GM21423 (cell line): ENCODE measurements around the gene CTNNA1.
"Not testable (repeated sequence)": the region's sequence is repeated elsewhere in the genome, so short reads cannot be mapped to it uniquely, and the experiment has no call there.

ENCODE experiments used
- ATAC-seq: cut with Tn5 transposase; IDR thresholded peaks from one replicate; pipeline ENCODE4 v1.9.1; 2021; ENCODE audit warnings: mild to moderate bottlenecking, moderate library complexity; ENCODE audit not compliant: unreplicated experiment

CTNNA1 gene

DNA sequence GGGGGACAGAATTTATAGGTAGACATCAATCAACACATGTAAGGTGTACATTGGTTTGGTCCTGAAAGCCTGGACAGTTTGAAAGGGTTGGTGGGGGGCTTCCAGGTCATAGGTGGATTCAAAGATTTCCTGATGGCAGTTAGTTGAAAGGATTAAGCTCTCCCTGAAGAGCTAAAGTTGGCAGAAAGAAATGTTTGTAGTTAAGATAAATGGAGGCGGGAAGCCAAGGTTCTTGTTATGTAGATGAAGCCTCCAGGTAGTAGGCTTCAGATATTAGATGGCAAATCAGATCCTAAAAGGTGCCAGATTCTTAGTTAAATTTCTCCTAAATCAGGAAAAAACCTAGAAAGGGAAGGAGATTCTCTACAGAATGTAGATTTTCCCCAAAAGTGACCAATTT, 130.9 kb downstream of the CTNNA1 start:
- no peak for ATAC-seq

DNA sequence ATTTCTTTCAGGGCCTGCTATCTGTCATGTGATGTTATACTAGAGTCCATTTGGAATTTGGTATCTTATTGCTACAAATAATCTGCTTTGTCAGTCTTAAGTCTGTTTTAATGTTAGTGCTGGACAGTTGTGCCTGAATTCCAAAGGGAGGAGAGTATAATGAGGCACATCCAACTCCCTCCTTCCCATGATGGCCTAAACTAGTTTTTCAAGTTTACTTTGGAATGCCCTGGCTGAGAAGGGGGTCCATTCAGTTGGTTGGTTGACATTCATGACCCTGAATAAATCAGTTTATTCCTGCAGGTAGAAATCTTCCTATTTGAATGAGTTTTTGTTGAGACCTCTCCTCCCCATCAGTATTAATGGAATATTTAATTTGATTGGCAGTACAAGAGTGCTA, 131.3 kb downstream of the CTNNA1 start:
- ATAC-seq, result no peak

DNA sequence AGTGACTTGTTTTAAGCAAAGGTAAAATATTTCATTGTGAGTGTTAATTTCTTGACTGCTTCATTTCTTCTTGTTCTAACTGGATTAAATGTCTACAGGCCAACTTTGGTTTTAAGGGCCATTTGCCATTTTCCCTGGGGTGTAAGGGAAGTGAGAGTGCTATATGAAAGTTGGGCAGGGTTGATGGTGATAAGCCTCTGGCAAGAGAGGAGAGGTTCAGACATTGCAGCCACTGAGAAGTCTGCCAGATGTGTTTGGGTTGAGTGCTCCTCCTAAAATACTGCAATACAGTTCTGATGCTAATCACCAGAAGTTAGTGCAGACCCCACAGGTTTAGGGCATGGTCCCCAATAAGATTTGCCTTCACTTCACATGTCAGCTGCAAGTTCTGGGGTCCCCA, 136.8 kb downstream of the CTNNA1 start:
- no peak for ATAC-seq

DNA sequence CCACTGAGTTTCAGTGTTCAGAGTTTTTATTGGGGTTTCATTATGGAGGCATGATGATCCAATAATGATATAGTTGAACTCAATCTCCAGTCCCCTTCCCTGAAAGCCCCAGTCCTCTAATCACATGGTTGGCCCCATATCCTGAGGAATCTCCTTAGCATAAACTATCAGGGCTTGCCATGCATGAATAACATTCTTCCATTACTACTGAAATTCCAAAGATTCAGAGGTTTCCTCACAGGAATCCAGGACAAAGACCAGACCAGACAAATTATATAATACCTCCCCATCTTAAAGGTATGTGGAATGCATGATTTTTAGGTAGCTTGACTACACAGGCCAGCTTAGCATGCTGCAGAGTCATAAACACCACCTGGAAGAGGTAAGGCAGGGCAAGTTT, 137.4 kb downstream of the CTNNA1 start:
- ATAC-seq, result no peak

DNA sequence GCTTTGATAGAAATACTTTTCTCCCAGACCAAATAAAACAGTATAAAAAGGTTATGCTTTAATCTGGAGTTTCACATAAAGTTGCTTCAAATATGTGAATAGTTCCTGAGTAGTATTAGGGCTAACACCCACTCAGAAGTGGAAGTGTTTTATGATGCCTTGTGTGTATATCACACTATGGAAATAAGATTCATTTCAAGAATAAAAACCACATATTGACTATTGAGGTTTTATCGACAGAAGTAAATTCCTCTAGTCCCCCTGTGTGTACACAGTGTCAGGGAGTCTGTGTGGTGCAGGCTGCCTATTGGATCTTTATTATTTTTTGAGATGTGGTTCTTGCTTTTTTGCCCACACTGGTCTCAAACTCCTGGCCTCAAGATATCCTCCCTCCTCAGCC, 142.7 kb downstream of the CTNNA1 start:
- no peak for ATAC-seq

DNA sequence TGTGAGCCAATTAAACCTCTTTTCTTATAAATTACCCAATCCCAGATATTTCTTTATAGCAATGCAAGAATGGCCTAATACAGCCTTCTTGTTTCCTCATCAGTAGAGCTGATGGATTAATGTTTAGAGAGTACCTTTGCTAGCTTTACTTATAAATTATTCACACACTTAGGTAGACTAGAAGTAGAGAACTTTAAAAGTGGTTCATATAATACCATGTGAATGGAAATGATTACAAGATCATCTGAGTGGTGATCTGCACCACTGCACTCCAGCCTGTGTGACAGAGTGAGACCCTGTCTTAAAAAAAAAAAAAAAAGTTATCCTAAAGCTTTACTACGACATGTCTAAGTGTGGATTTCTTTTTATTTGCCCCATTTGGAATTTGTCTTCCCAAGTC, 145.1 kb downstream of the CTNNA1 start:
- no peak for ATAC-seq

DNA sequence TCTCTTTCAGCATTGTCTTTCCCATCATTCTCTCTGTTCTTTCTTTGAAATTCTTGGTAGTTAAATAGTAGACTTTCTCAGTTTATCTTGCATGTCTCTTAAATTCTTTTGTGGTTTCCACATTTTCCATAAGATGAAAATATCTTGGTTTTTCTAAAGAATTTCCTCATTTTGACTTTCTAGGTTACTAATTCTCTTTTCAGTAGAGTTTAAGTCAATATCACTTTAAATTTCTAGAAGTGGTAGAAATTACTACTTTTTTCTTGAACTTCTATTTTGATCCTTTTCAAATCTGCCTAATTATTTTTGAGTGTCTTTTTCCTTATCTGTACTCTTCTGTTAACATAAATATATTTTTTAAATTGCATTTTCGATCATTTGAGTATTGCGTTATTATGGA, 145.5 kb downstream of the CTNNA1 start:
- ATAC-seq, result no peak

DNA sequence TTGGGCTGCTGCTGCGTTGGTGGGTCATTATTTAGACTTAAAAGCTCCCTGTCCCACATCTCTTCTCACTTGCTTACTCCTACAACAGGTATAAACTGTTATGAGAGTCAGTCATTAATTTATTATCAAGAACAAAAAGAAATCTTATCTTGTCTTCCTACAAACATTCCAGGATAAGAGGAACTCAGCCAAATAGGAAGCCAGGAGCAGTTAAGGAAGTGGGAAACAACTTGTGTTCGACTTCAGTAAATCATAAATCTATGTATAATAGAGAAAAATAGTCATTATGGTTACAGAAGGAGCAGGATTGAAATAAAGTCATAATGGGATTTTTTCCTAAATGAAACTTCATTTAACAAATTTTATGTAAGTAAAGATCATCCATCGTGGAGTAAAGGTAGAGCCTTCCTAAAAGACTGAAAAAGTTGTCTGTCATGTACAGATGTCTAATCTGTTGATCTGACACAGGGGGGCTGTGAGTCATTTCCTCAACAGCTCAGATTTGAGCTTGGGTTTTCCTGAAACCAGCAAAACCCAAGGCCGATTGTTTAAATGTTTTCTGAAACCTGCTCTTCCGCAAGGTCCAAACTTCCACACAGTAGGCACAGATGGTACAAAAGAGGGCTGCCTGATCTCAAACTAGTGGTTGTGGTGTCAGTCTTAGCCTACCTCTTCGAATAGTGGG, 147.2 kb downstream of the CTNNA1 start:
- ATAC-seq, result no peak

DNA sequence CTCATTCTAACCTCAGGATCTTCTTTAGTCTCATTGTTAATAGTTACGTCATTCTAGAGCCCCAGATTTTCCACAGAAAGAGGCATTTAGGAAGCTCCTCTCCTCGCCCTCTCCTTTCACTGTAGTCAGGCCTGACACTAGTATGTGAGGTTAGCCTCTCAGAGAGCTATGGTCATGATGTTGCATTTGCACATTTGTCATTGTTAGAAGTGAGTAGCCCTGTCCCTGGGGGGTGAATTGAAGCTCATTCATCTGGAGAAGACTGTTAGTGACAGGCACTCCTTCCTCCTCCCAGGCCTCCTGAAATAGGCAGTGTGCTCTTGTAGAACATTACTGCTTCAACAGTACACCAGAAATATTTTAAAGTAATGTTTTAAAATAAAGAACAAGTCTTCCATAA, 148.5 kb downstream of the CTNNA1 start:
- no peak for ATAC-seq

DNA sequence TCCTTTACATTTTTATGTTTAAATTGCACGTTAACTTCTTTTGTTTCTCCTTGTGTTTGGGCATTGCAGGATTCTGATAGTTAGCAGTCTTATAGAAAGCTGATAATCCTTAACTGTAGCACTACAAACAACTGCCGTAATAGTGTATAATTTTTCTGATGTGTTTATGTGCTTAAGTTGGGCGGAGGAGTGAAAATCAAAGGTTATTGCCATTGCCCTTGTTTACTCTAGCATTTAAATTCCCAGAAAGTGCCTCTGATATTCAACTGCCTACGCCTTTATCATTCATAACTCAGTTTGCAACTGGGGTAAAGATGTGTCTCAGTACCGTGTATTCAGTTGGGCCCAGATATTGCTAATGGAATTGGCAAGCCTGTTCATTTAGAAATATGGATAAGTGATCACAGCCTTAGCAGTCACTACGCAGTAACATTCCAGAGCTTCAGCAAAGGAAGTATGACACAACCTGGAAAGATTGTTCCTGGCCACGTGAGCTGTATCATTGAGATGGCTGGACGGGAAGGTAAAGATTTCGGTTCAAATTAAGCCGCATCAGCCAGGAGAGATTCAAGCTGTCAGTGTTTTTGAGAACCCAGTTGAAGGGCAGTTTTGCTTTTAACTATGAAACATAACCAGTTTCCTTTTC, 150.0 kb downstream of the CTNNA1 start:
- no peak for ATAC-seq

DNA sequence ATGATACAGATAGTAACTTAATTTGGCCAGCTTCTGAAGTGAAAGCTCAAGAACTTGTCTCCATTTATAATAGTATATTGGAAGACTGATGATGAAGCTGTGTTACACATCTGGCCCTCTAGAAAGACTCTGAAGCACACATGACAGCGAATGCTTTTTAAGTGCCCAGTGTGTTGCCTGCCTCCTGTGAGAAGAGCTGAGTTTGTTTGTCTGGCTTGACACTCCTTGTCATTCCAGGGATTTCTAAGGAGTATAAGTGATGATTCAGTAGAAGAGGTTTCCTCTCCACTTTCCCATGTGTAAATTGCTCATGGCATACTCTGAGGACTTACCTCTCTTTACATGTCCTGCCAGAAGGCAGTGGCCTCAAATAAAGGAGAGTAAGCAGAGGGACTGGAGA, 152.3 kb downstream of the CTNNA1 start:
- no peak for ATAC-seq

DNA sequence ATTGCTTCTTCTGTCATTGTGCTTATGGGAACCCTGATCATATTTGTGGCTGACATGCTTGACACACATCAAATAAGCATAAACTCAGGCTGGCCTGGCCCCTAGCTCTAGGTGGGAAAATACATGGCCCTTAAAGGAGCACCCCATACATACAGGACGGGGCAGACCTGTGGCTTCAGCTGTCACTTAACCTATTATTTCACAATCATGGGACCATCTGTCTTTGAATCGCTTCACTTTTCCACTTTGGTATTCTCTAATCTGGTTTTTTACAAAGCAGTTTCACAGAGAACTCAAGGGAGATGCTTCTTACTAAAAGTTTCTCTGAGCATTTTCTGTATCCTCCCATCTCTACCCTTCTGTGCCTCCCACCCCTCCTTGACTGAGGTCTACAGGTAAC, 156.5 kb downstream of the CTNNA1 start:
- ATAC-seq, result no peak

DNA sequence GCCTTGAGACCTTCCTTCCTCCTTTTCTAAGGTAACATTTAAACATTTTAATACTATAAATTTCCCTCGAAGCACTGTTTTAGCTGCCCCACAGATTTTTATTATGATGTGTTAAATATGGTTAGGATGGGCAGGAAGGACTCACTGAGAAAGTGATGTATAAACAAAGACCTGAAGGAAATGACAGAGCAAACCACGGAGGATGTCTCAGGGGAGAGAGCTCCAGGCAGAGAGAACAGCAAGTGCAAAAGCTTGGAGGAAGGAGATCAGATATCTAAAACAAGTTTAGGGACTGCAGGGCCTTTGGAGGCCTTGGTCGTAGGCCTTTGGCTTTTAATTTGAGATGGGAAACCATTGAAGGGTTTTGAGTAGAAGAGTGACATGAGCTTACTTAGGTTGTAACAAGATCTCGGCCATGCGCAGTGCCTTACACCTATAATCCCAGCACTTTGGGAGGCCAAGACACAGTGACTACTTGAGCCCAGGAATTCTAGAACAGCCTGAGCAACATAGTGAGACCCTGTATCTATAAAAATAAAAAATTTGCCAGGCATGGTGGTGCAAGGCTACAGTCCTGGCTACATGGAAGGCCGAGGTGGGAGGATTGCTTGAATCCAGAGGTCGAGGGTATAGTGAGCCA, 157.4 kb downstream of the CTNNA1 start:
- ATAC-seq, result no peak

DNA sequence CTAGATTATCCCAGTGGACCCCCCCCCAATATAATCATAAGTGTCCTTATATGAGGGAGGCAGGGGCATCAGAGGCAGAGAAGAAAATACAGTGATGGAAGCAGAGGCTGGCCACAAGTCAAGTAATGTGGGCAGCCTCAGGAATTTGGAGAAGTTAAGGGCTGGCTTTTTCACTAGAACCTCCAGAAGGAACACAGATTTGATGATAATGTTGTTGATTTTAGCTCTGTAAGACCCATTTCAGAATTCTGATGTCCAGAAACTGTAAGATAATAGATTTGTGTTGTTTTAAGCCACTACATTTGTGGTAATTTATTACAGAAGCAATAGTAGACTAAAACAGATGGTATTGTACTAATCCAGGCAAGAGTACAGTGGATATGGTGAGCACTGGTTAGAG, 158.2 kb downstream of the CTNNA1 start:
- no peak for ATAC-seq

DNA sequence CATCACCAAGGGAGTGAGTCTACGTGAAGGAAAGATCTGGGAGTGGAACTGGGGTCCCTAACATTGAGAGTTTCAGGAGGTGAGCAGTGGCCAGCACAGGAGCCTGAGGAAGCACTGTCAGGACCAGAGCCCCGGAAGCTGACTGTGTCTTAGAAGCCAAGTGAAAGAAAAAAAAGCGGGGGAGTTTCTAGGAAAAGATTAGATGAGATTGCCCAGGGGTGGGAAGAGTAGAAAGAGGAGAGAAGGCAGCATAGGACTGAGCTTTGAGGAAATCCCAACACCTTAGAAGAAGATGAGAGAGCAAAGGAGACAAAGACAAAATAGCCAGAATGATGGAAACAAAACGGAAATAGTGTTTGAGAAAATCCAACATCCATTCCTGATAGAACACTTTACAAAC, 158.9 kb downstream of the CTNNA1 start:
- ATAC-seq, result no peak

DNA sequence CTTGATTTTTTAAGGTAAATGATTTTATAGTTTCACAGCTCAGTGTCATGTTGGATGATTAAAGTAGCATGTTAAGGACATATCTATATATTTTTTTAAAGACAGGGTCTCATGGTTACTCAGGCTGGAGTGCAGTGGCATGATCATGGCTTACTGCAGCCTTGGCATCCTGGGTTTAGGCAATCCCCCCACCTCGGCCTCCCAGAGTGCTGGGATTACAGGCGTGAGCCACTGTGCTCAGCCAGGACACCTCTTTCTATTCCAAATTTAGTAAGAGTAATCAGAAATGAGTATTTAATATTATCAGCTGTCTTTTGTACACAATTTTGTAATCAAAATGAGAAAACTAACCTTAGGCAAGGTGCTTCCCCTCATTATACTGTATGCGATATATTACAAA, 160.5 kb downstream of the CTNNA1 start:
- no peak for ATAC-seq

DNA sequence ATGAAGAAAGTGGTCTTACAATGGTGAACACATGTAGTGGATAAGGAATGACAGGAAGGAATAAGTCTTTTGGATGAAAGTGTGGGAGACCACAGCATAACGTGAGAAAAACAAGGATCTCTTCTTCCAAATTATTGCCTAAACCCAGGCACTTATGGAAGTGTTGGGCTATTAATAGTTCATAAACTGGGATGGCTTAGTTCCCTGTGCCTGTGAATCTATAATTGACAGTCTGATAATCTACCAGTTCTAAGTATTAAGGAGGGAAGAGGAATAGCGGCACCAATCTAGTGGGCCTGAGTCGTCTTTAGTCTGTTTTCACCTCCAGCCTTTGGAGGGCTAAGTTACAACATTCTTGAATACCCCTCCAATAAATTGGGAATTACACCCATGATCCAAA, 161.1 kb downstream of the CTNNA1 start:
- no peak for ATAC-seq

DNA sequence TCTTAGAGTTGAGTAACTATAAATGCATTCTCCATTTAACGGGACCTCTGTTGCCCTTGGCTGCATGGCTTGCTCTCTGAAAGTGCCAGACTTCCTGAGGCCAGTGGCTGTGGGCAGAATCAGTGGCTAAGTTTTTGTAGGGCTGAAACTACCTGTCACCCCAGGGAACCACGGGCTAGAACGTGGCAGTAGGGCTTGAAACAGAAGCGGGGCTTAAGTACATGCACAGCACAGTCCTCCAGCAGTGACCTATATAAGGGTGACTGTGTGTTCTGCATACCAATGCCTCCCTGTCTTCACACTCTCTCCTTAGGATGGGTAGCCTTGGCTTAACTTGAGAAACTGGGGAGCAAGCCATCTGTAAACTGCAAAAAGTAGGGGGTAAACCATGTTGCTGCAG, 165.5 kb downstream of the CTNNA1 start:
- ATAC-seq, result no peak

DNA sequence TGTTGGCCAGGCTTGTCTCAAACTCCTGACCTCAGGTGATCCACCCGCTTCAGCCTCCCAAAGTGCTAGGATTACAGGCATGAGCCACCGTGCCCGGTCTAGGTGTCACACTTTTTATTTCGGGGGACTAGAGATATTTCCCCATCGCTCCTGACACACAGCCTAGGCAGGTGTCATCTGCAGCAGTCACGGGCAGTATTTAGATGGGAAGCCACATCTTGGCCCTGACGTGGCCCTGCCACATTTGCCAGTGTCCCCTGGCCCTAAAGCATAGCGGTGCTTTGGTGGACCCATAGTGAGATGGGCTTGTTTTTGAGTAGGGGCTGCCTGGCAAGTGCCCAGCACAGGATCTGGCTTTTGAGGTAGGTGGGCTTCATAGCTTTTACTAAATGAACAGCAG, 167.0 kb downstream of the CTNNA1 start:
- no peak for ATAC-seq

DNA sequence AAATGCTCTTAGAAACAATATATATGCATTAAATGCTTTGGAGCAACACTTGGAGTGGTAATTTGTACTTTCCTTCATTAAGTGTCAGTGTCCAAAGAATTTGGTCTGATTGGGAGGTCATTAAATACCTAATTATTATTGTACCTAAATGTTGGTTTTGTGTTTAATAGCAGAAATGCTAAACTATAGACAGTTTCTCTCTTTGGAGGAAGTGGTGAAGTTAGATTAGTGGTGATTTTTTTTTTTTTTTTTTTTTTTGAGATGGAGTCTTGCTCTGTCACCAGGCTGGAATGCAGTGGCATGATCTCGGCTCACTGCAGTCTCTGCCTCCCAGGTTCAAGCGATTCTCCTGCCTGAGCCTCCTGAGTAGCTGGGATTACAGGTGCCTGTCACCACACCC, 168.1 kb downstream of the CTNNA1 start:
- not testable (repeated sequence) for ATAC-seq

DNA sequence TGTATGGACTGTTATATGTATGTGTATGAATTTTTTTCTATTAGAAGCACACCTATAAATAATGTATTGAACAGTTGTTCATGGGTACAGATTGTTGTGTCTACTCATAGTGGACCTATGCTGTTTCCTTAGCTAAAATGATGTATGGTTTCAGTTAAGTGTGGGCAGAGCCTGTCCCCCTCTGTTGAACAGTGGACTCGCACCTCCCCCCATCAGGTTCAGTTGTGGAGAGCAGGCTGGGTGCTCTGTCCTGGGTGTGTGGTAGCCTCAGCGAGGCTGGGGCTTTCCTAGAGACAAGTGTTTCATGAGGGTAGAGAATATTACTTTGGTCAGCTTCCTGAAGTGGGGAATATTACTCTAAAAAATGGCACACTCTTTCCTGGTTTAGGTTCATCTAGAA, 169.3 kb downstream of the CTNNA1 start:
- ATAC-seq, result no peak

DNA sequence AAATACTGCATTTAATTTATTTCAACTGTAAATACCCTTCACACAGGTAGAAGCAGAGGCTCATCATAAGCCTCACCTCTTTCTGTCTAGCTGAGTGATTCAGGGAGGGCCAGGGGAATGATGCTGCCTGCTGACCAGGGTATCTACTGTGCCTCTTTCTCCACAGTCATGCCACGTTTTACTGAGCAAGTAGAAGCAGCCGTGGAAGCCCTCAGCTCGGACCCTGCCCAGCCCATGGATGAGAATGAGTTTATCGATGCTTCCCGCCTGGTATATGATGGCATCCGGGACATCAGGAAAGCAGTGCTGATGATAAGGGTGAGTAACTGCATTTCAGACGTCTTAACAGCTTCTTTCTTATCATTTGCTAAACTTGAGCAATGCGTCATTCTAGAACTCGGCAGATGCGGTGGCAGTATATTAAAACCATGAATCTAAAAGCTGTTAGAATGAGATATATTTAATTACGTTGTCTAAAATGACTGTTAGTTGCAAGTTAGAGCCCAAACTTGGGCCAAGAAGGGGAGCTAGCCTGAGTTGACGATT, 171.9 kb downstream of the CTNNA1 start:
- no peak for ATAC-seq
